Suprapubic skin (tissue), 3 donors: ENCODE data around the gene EPS15.

ENCODE experiments used
- CTCF ChIP-seq, 2 donors: fragments of 200-600 bp in 1 of 2; fragments of 450-650 bp in 1 of 2; sonication (generic) in 1 of 2; IDR thresholded peaks; one replicate each; pipeline ENCODE4 v1.5.1; 2016 to 2019; ENCODE audit warnings: antibody characterized with exemption in 2 of 2, mild to moderate bottlenecking in 1 of 2, moderate library complexity in 1 of 2
- POLR2A ChIP-seq, 2 donors: fragments of 450-650 bp; IDR thresholded peaks; one replicate each; pipeline ENCODE4 v1.6.1; 2017; ENCODE audit warnings: antibody characterized with exemption in 2 of 2, mild to moderate bottlenecking in 2 of 2, moderate library complexity in 2 of 2

GRCh38 chr1:51346086-51346942 is 172.8 kb downstream of the EPS15 start:
- no peak for TF ChIP-seq CTCF (IDR thresholded peaks at IDR 0.05)
- TF ChIP-seq POLR2A (IDR thresholded peaks at IDR 0.05): no peak
